SK-N-MC (cell line): Measurements from ENCODE around the gene GPC3.

ENCODE experiments used
- EZH2 ChIP-seq: fragments of 200-600 bp; sonication (generic); IDR thresholded peaks from one replicate; pipeline ENCODE4 v1.6.1; 2017; ENCODE audit warnings: antibody characterized with exemption
- FOXP2 ChIP-seq: optimal IDR thresholded peaks from 2 replicates; pipeline ENCODE3; 2011; ENCODE audit warnings: mild to moderate bottlenecking, moderate library complexity; ENCODE audit not compliant: insufficient read depth; ENCODE audit errors: extremely low read length, control extremely low read depth

DNA sequence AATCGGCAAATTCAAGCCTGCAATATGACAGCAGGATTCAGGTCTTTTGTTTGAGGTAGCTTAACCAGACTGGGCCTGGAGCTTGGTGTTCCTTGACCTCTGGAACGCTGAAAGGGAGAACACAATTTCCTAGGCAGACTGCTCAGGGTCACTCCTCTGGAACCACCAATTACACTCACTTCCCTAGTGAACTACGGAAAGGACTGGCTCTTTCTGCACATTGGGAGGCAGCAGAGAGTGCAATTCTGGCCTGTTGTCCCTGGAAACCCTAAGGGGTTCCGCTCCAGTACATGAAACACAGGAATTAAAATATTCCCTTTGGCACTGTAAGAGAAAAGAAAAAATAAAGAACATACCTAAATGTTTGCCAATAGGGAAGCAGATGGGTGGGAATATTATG lies 58.6 kb downstream of the GPC3 start:
- no peak for TF ChIP-seq FOXP2
- no peak for TF ChIP-seq EZH2
